Ecto neural progenitor cell (in vitro differentiated cells): ENCODE data around the gene MRGPRG.
"Not testable (repeated sequence)": the region's sequence is repeated elsewhere in the genome, so short reads cannot be mapped to it uniquely, and the experiment has no call there.

ENCODE experiments used
- DNase-seq: peaks from one replicate; pipeline ENCODE4 v3.0.0-alpha.2; 2018; ENCODE audit warnings: low spot score

MRGPRG gene

DNA sequence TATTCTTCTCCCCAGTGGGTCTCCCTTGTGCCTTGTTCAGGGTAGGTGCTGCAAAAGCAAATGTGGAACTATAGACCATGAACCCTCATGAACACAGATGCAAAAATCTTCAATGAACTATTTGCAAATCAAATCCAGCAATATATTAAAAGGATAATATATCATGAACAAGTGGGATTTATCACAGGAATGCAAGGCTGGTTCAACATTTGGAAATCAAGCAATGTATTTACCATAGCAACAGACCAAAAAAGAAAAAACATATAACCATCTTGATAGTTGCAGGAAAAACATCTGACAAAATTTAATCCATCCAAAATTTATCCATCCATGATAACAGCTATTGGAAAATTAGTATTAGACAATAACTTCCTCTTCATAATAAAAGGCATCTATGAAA lies 42.1 kb downstream of the MRGPRG start:
- no peak for DNase-seq

DNA sequence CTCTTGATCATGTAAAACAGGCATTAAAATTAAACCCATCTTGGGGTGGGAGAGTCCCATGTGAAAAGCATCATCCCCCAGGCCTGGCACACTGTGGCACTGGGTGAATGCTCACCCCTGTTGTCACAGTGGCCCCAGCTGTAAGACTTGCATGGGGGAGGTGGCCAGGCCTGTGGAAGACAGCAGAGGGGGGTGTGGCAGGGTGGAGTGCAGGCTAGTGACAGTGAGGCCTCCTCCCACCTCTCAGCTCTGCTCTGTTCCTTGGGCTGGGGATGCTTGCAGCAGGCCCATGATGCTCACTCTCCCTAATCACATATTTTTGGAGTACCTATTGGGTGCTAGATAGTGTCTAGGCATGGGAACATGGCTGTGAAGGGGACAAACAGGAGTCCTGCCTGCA lies 43.4 kb downstream of the MRGPRG start:
- DNase-seq: no peak

DNA sequence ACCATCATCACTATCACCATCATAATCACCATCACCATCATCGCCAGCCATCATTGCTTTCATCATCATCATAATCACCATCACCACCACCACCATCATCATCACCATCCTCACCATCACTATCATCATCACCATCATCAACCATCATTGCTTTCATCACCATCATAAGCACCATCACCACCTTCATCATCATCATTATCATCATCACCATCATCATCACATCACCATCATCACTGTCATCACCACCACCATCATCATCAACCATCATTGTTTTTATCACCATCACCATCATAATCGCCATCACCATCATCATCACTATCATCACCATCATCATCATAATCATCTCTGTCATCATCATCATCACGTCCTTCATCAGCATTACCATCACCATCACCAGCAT lies 44.2 kb downstream of the MRGPRG start:
- DNase-seq: no peak

DNA sequence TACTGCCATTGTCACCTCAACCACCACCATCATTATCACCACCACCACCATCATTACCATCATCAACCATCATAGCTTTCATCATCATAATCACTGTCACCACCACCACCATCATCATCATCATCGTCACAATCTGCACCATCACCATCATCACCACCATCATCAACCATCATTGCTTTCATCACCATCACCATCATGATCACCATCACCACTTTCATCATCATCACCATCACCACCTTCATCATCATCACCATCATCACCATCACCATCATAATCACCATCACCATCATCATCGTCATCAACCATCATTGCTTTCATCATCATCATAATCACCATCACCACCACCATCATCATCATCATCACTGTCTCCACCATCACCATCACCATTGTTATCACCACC lies 44.8 kb downstream of the MRGPRG start:
- DNase-seq: no peak

DNA sequence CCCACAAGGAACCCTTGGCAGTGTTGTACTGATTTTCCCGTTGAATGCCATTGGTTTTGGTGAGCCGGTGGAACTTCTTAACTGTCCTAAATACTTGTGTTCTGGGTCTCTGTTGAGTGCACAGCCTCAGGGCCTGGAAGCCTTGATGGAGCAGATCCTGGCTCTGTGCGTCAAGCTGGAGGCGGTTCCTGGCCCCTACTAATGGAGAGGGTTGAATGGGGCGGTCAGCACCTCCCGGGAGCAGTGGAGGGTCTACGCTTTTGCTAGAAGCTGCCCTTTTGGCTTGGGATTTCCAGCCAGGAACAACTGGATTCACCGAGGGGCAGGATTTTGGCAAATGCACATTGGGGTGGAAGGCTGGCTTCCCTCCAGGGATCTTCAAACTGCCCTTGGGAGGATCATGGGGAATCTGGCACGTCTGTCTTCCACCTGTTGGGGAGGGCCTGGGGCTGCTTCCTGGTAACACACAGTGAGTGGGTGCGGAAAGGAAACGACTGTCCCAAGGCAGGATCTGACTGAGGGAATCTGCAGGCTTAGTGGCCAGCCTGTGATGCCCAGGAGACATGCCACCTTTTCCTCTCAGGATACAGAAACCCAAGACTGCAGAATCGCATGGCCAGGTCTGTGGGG lies 46.6 kb downstream of the MRGPRG start:
- no peak for DNase-seq

DNA sequence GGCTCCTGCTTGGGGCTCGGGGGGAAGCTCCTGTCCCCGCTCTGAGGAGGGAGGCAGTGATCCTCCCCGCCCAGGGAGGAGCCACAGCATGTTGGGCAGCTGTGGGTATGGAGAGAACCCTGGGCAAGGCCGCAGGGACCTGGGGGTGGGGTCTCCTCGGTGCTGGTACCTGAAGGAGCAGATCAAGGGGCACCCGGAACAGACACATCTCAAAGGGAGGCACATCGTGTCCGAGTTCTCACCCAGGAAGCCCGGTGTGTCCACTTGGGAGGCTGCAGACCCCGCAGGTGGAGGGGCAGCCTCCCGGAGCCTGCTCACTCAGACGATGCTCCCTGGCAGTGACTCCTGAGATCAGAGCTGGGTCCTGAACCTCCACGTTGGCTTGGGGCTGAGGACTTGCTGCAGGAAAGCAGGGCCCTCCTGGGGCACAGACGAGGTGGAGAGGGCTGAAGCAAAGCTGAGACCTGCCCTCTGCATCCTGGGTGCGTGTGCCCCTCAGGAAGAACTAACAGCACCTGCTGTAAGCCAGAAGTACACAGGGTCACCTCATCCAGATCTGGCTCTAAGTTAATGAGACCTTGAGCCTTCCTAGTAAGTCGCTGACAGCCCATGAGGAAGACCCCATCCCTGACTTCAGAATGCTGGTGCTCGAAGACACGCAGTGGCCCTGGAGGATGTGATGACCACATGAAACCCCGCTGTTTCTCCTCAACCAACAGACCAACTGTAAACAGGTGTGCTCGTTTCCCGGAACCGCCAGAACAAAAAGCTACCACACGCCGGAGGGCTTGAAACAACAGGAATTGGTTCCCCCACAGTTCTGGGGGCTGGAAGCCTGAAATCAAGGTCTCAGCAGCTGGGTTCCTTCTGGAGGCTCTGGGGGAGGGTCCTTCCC lies 47.6 kb downstream of the MRGPRG start:
- DNase-seq: no peak

DNA sequence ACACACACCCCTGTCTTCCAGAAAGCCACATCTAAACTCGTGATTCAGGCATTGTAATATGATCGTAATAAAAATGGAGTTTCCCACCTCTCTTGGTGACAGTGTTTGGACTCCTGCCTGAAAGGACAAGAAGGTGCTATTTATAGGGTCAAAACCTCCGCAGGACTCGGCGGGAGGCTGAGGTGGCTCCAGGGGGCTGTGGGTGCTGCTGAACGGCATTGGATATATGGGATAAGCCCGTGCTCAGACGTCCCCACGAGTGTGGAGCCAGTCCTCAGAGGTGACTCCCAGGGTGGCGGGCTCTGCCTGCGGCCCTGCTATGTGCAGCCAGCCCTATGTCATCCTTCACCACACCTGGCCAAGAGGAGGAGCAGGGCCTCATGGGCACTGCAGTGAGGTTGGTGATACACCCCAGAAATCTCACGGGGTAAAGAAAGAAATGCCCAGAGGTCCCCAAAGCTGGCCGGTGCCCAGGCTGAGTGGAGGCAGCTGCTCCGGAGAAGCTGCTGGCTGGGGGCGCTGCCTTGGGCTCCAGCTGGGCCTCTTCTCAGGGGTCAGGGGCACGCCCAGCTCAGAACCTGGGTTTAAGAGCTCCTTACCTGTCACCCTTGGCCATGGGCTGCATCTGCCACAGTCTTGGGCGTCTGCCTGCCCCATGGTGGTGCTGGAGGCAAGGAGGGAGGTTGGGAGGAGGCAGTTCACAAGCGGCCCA lies 48.4 kb downstream of the MRGPRG start:
- DNase-seq: no peak

DNA sequence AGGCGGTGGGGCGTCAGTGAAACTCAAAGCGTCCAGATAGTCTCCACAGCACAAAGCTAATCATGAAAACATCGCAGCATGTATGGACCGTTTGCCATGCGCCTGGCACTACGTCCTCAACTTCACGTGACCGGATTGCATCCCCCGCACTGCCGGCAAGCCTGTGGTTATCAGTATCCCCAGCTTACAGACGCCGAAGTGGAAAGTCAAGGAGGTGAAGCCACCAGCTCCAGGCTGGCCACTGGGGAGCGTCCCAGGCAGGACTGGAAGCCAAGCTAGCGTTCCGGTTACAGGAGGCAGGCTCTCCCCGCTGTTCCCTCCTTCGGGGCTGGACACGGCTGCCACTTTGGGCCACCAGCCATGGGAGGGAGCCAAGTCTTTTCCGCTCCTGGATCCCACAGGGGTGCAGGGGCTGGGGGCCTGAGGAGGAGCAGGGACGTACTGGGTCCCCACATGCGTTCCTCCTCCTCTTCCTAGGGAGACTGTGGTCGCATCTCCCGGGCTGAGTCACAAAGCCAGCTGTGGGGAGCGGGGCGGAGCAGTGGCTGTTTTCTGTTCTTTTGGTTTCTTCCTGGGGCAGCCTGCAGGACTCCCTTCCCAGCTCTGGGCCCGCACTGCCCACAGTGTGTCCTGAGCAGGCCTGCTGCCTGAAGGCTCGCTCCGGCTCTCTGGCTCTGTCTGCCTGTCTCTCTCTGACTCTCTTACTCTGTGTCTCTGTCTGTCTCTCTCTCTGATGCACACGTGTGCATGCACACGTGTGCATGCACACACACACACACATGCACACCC lies 49.2 kb downstream of the MRGPRG start:
- DNase-seq: peak; percentile 61

DNA sequence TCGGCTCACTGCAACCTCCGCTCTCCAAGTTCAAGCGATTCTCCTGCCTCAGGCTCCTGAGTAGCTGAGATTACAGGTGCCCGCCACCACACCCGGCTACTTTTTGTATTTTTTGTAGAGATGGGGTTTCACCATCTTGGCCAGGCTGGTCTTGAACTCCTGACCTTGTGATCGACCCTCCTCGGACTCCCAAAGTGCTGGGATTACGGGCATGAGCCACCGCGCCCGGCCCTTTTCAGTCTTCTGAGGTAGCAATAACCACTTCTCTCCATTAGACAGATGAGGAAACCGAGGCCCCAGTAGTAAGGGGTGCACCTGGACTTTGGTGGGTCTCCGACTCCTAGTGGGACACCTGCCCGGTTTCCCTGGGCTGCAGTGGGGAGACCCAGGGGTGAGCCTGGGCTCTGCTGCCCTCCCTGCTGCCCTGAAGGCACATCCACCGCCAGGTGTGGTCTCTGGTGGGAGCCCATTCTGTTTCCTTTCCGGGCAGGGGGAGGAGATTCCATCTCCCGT lies 49.8 kb downstream of the MRGPRG start:
- DNase-seq: not testable (repeated sequence)
